Fibroblast of pulmonary artery (primary cell): ENCODE data around the gene TBC1D1.

Experiments
- DNase-seq: peaks from one replicate; pipeline ENCODE4 v3.0.0-alpha.2; 2010; ENCODE audit warnings: low read depth
- H3K4me3 ChIP-seq: replicated peaks from 2 replicates; pipeline ENCODE4 v1.5.1; 2011; ENCODE audit warnings: low read depth, mild to moderate bottlenecking, control low read depth, low read length, moderate library complexity
- CTCF ChIP-seq: IDR thresholded peaks from 2 replicates; pipeline ENCODE4 v1.5.1; 2011; ENCODE audit warnings: mild to moderate bottlenecking, control low read depth, low read length, inconsistent platforms; ENCODE audit errors: missing control alignments

The TBC1D1 gene

GRCh38 chr4:38056011-38056685 is 165.3 kb downstream of the TBC1D1 start:
- TF ChIP-seq CTCF, result no peak
- H3K4me3 ChIP-seq, result no peak overlapping the region
- DNase-seq, result no peak

GRCh38 chr4:38058151-38058550 is 167.3 kb downstream of the TBC1D1 start:
- TF ChIP-seq CTCF, result no peak
- H3K4me3 ChIP-seq, result no peak overlapping the region
- no peak for DNase-seq

GRCh38 chr4:38060829-38061431 is 170.0 kb downstream of the TBC1D1 start:
- TF ChIP-seq CTCF, result no peak
- peak; percentile 74 for DNase-seq
- no peak overlapping the region for H3K4me3 ChIP-seq

GRCh38 chr4:38062088-38062775 is 171.3 kb downstream of the TBC1D1 start:
- peak; percentile 76 for TF ChIP-seq CTCF
- H3K4me3 ChIP-seq, result peak overlapping the region; percentile 15
- DNase-seq, result peak; percentile 91

- TF ChIP-seq CTCF, result no peak
- no peak overlapping the region for H3K4me3 ChIP-seq
- no peak for DNase-seq
Observed at GRCh38 chr4:38062776-38063097, 171.9 kb downstream of the TBC1D1 start.

- no peak overlapping the region for H3K4me3 ChIP-seq
- TF ChIP-seq CTCF, result no peak
- DNase-seq, result no peak
Observed at GRCh38 chr4:38065176-38065575, 174.3 kb downstream of the TBC1D1 start.

GRCh38 chr4:38065900-38066299 is 175.0 kb downstream of the TBC1D1 start:
- H3K4me3 ChIP-seq, result no peak overlapping the region
- TF ChIP-seq CTCF, result no peak
- no peak for DNase-seq
